ENCODE data around the gene ARFGAP2.

Gene ARFGAP2

DNA sequence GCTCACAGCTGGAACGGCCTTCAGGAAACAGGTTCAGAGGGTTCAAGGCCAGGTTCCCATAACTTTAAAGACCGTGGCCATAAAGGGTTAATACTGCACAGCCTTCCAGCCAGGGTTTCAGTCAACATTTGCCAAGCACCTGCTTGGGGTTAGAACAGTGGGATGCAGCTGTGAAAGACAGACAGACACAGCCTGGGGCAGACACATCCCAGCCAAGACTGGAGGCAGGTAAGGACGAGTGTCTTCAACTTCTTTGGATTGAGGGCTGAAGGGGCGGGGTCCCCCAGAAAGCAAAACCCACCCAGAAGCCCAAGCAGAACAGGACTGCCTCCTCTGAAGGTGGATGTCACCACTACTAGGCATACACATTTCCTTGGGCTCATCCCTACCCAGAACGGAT lies 14.3 kb downstream of the ARFGAP2 start:
- H3K4me3 ChIP-seq (ENCODE audit: low read depth, low read length): no peak overlapping the region
- TF ChIP-seq, protein P1, sequence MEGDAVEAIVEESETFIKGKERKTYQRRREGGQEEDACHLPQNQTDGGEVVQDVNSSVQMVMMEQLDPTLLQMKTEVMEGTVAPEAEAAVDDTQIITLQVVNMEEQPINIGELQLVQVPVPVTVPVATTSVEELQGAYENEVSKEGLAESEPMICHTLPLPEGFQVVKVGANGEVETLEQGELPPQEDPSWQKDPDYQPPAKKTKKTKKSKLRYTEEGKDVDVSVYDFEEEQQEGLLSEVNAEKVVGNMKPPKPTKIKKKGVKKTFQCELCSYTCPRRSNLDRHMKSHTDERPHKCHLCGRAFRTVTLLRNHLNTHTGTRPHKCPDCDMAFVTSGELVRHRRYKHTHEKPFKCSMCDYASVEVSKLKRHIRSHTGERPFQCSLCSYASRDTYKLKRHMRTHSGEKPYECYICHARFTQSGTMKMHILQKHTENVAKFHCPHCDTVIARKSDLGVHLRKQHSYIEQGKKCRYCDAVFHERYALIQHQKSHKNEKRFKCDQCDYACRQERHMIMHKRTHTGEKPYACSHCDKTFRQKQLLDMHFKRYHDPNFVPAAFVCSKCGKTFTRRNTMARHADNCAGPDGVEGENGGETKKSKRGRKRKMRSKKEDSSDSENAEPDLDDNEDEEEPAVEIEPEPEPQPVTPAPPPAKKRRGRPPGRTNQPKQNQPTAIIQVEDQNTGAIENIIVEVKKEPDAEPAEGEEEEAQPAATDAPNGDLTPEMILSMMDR (IDR thresholded peaks at IDR 0.05; ENCODE audit: insufficient read depth, low read depth, low read length, missing control alignments): no peak
- DNase-seq (ENCODE audit: low read depth): no peak

DNA sequence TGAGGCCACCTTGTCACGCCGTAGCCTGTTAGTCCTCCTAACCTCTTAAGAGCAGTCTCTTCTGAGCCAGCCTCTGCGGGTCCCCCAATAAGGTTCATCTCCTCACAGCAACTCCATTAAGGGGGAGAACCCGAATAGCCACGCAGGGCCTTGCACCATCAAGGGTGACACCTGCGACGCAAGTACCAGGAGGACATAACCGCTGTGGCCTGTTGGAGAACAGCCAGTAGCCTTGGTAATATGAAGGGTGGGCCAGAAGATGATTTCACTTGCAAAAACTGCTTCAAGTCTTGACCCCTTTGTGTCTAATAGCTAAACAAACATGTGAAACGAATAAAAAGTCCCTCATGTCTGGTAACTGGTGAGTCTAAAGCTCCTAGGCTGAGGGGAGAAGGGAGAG lies 14.8 kb downstream of the ARFGAP2 start:
- no peak overlapping the region for H3K4me3 ChIP-seq (ENCODE audit: low read depth, low read length)
- TF ChIP-seq, protein P1 (IDR thresholded peaks at IDR 0.05; ENCODE audit: insufficient read depth, low read depth, low read length, missing control alignments): no peak
- DNase-seq (ENCODE audit: low read depth): no peak

DNA sequence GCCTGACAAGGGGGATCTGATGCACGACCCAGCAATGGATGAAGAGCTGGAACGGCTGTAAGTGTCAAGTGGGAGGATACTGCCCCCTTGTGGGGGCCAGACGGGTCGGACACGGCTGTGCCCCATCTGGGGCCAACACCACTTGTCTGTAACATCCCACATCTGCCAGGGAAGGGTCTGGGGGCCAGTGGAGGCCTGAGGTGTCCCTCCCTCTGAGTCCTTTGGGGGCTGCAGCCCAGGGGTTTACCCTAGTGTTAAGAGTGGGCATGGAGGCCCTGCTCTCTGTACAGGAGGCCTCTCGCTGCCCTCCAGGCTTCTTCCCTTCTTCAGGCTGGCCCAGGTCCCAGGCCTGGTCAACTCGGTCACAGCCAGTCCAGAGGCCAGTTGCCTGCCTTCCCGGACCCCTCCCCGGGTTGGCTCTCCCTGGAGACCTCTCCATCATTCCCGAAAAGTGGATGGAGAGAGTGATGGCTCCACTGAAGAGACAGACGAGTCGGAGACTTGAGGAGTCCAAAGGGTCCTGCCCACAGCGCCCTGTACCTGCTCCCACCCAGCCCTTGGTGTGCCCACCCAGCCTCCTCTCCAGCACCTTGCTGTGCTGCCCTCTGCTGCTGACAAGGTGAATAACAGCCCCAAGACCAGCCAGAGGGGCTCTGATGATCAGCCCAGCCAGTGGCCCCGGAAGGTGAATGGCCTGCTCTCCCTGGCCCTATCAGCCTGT lies 15.4 kb downstream of the ARFGAP2 start:
- TF ChIP-seq, protein P1 (IDR thresholded peaks at IDR 0.05; ENCODE audit: insufficient read depth, low read depth, low read length, missing control alignments): peak; percentile 80
- H3K4me3 ChIP-seq (ENCODE audit: low read depth, low read length): no peak overlapping the region
- peak; percentile 79 for DNase-seq (ENCODE audit: low read depth)

DNA sequence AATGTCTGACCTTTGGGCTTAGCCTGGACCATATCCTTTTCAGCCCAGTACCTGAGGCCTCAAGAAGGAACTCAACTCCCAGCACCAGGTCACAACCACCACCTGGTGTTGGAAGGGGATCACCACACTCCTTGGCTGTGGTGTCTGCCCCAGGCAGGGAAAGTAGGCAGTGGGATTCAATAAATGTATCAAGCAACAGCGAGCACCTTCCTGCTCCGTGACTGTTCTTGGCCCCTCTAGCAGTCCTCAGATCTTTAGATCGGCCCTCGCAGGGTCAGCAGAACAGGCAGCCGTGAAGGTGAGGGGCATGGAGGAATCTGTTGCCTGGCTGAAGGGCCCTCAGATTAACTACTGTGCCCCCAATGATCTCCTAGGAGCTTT lies 15.9 kb downstream of the ARFGAP2 start:
- TF ChIP-seq, protein P1 (IDR thresholded peaks at IDR 0.05; ENCODE audit: insufficient read depth, low read depth, low read length, missing control alignments): no peak
- no peak for DNase-seq (ENCODE audit: low read depth)
- no peak overlapping the region for H3K4me3 ChIP-seq (ENCODE audit: low read depth, low read length)

GRCh38 chr11:47158242-47158641 lies 18.4 kb downstream of the ARFGAP2 start:
- TF ChIP-seq, protein P1 (IDR thresholded peaks at IDR 0.05; ENCODE audit: insufficient read depth, low read depth, low read length, missing control alignments): no peak
- DNase-seq (ENCODE audit: low read depth): no peak
- no peak overlapping the region for H3K4me3 ChIP-seq (ENCODE audit: low read depth, low read length)

- H3K4me3 ChIP-seq (ENCODE audit: low read depth, low read length): no peak overlapping the region
- TF ChIP-seq, protein P1 (IDR thresholded peaks at IDR 0.05; ENCODE audit: insufficient read depth, low read depth, low read length, missing control alignments): no peak
- no peak for DNase-seq (ENCODE audit: low read depth)
Measured at GRCh38 chr11:47157805-47158204, 18.9 kb downstream of the ARFGAP2 start.

DNA sequence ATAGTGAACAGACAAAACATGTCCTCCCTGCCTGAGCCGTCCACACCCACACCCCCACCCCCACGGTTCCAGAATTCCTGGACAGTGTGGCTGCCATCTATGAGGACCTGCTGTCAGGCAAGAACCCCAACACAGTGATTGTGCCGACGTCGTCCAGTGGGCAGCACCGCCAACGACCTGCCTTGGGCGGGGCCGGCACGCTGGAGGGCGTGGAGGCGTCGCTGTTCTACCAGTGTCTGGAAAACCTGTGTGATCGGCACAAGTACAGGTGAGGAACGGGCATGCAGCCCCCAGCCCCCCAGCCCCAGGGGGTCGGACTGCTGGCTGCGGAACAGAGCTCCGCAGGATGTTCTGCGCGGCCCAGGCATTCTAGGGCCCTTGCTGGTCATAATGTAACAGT lies 19.7 kb downstream of the ARFGAP2 start:
- H3K4me3 ChIP-seq (ENCODE audit: low read depth, low read length): no peak overlapping the region
- no peak for DNase-seq (ENCODE audit: low read depth)
- TF ChIP-seq, protein P1 (IDR thresholded peaks at IDR 0.05; ENCODE audit: insufficient read depth, low read depth, low read length, missing control alignments): no peak
